CD4-positive, alpha-beta T cell treated with Interleukin-12 subunit alpha and Interleukin-12 subunit beta, for 1 hour (primary cell): Measurements from ENCODE around the gene SCD5.

Source experiments
- DNase-seq: peaks from one replicate; pipeline ENCODE4 v3.0.0-alpha.2; 2020

SCD5 gene

GRCh38 chr4:82584931-82585330 lies 213.7 kb downstream of the SCD5 start:
- DNase-seq = no peak

DNA sequence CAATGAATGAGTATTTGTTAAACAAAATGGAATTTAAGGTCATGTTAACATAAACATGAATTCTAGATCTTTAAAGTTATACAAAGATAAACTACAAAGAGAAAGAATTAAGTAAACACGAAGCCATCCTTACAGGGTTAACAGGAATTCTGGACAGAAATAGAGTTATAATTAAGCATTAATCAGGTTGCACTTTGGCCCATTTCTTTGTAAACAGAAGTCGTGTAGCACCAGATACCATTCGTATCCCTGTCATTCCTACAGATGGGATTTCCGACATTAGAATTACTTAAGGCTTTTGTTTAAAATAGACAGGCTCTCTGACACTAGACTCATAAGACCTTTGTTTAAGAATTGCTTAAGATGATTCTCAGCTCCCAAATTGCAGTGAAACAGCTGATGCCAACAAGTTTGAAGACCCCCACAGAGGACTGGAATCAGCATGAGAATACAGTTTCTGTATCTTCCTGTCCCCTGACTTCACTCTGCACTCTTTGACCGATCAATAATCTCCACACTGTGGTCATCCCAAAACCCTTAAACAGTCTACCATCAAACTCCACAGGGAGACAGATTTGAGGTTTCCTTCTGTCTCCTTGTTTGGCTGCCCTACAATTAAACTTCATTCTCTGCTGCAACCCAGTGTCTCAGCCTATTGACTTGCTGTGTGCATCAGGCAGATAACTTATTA lies 214.6 kb downstream of the SCD5 start:
- DNase-seq = no peak

DNA sequence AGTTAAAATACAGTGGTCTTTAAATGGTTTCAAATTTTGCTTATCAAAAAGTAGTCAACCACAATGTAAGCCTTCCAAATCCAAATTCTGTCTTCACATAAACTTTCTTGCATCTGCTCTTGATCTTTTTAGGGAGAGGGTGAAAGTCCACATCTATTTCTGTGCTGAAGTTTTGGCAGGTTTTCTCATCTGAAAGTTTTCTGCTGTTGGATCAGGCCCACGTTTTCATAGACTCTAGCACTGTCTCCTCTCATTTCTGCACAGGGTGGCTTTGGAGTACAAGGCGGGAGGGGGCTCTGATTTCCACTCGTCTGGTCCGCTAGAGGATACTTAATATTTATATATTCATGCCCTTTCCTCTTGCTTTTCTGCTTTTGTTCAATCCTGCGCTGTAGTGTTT lies 218.7 kb downstream of the SCD5 start:
- no peak for DNase-seq
